ENCODE measurements around the gene FSTL3. TPM values are rescaled to one million over a fixed set of nuclear protein-coding genes. Genes with fewer than 3 reads are reported as not detected.

The FSTL3 gene
- total RNA-seq, 1 experiment from 2014 or later = 6.8 TPM

GRCh38 chr19:634975-635652, 41.1 kb upstream of the FSTL3 start:
- Histone ChIP-seq H4K91ac (ENCODE audit: insufficient read length, low read depth, low read length) (no peak overlapping the region), H3K27ac (ENCODE audit: insufficient read length, low read depth, low read length) (no peak overlapping the region), H3K27me3 (ENCODE audit: insufficient read depth, low read length) (no peaks in the 10 kb centered on the region; the same call in 1 of the 2 replicates), H3T11ph (ENCODE audit: low read length) (no peak overlapping the region), H2BK15ac (ENCODE audit: low read depth, low read length) (no peak overlapping the region; the same call in 1 of the 2 replicates), H4K8ac (replicated peaks; ENCODE audit: insufficient read length, low read depth, low read length) (no peak overlapping the region), H3K23me2 (ENCODE audit: insufficient read length, low read depth, low read length, poor library complexity, severe bottlenecking) (peaks cover 7% of the 10 kb centered on the region), H2AK5ac (ENCODE audit: insufficient read length, low read length) (no peak overlapping the region), H3K14ac (ENCODE audit: insufficient read depth, low read length) (no peak overlapping the region), H3K56ac (ENCODE audit: insufficient read length, low read depth, low read length) (no peak overlapping the region), H4K5ac (ENCODE audit: insufficient read length, low read depth, low read length) (no peak overlapping the region), H2BK120ac (ENCODE audit: low read depth, low read length, poor library complexity, severe bottlenecking) (no peak overlapping the region), H2BK12ac (ENCODE audit: insufficient read length, low read depth, low read length) (no peak overlapping the region), H2BK5ac (ENCODE audit: insufficient read length, low read length) (no peak overlapping the region), H3K79me2 (ENCODE audit: insufficient read depth, low read length) (no peaks in the 10 kb centered on the region), H4K20me1 (ENCODE audit: control insufficient read depth, insufficient read depth, insufficient read length) (peaks cover 4% of the 10 kb centered on the region), H3K4me1 (ENCODE audit: insufficient read depth, low read length) (no peaks in the 10 kb centered on the region; the same call in 1 of the 2 replicates), H3K23ac (ENCODE audit: insufficient read length, low read depth, low read length) (no peak overlapping the region), H3K9me3 (ENCODE audit: control insufficient read depth, low read depth, low read length) (no peaks in the 10 kb centered on the region), H3K18ac (ENCODE audit: insufficient read length, low read depth, low read length) (no peak overlapping the region), H3K9ac (ENCODE audit: extremely low read depth, insufficient read length, low read length) (no peak overlapping the region), H2AFZ (ENCODE audit: low read length) (no peak overlapping the region), H3K4ac (ENCODE audit: low read depth, low read length) (no peak overlapping the region), H2BK20ac (ENCODE audit: low read depth, low read length, poor library complexity, severe bottlenecking) (no peak overlapping the region), H3K79me1 (ENCODE audit: insufficient read depth, low read depth, low read length, poor library complexity, severe bottlenecking) (peaks cover 5% of the 10 kb centered on the region), H3K4me2 (ENCODE audit: insufficient read depth, insufficient read length, low read length) (no peak overlapping the region)
- WGBS (ENCODE audit: extremely low coverage, insufficient read length, low lambda C conversion rate) = no CpG with 5 or more reads among the region's 16 CpGs
- peaks cover 0 to 3% of the 10 kb centered on the region in 2 experiments; a peak in 1 of 5 replicates for H3K9me3 Mint-ChIP-seq
- no peak for TF ChIP-seq CTCF (conservative IDR thresholded peaks at IDR 0.05)
- peak overlapping the region in 1 of 2 experiments; percentile 26; a peak in 1 of 5 replicates for H3K4me3 Mint-ChIP-seq
- H3K36me3 Mint-ChIP-seq (ENCODE audit: insufficient read depth in 1 of 3, low read depth in 3 of 3) = peaks cover 7 to 17% (median 8%) of the 10 kb centered on the region in 3 experiments; a peak in 6 of 7 replicates
- no peak for DNase-seq
- no peak overlapping the region for H3K27ac Mint-ChIP-seq
- peaks cover 9 to 19% of the 10 kb centered on the region in 2 experiments for H3K4me1 Mint-ChIP-seq
- H3K27me3 Mint-ChIP-seq (ENCODE audit: low read depth) = peaks cover 29% of the 10 kb centered on the region

All from H9 (cell line).